Osteocyte (in vitro differentiated cells): ENCODE measurements around the gene ZCCHC4. TPM values are rescaled to one million over a fixed set of nuclear protein-coding genes. Genes with fewer than 3 reads are reported as not detected.

Experiments
- DNase-seq: peaks from one replicate; pipeline ENCODE4 v3.0.0; 2021; ENCODE audit warnings: mixed read lengths; ENCODE audit not compliant: unreplicated experiment; ENCODE audit errors: extremely low spot score
- H3K27ac Mint-ChIP-seq: one replicate; pipeline ENCODE4 v1.8.0; 2021; ENCODE audit warnings: mild to moderate bottlenecking, mixed read lengths; ENCODE audit not compliant: unreplicated experiment
- H3K27me3 Mint-ChIP-seq: one replicate; pipeline ENCODE4 v1.8.0; 2021; ENCODE audit warnings: mixed read lengths; ENCODE audit not compliant: unreplicated experiment
- H3K36me3 Mint-ChIP-seq: one replicate; pipeline ENCODE4 v1.8.0; 2021; ENCODE audit warnings: mixed read lengths; ENCODE audit not compliant: unreplicated experiment
- H3K4me1 Mint-ChIP-seq: one replicate; pipeline ENCODE4 v1.8.0; 2021; ENCODE audit warnings: mixed read lengths; ENCODE audit not compliant: unreplicated experiment
- H3K4me3 Mint-ChIP-seq: one replicate; pipeline ENCODE4 v1.8.0; 2021; ENCODE audit warnings: mild to moderate bottlenecking, moderate library complexity, mixed read lengths; ENCODE audit not compliant: unreplicated experiment
- H3K9me3 Mint-ChIP-seq: one replicate; pipeline ENCODE4 v1.8.0; 2021; ENCODE audit warnings: mixed read lengths; ENCODE audit not compliant: unreplicated experiment
- CTCF ChIP-seq: fragments of 200-600 bp; sonication (generic); IDR thresholded peaks from 2 replicates; pipeline ENCODE4 v1.5.0; 2021; ENCODE audit warnings: antibody characterized with exemption, mild to moderate bottlenecking, moderate library complexity
- total RNA-seq: library from RNA; stranded (reverse); gene quantifications from 2 replicates; pipeline ENCODE4 v1.2.1, GENCODE V29; 2021

Gene ZCCHC4
- total RNA-seq, 1 donor from 2014 or later, result 9.4 TPM

- TF ChIP-seq CTCF, result no peak
- peaks cover 18% of the 10 kb centered on the region for H3K9me3 Mint-ChIP-seq
- no peak overlapping the region for H3K27ac Mint-ChIP-seq
Measured at GRCh38 chr4:25290490-25291067, 22.0 kb upstream of the ZCCHC4 start.

DNA sequence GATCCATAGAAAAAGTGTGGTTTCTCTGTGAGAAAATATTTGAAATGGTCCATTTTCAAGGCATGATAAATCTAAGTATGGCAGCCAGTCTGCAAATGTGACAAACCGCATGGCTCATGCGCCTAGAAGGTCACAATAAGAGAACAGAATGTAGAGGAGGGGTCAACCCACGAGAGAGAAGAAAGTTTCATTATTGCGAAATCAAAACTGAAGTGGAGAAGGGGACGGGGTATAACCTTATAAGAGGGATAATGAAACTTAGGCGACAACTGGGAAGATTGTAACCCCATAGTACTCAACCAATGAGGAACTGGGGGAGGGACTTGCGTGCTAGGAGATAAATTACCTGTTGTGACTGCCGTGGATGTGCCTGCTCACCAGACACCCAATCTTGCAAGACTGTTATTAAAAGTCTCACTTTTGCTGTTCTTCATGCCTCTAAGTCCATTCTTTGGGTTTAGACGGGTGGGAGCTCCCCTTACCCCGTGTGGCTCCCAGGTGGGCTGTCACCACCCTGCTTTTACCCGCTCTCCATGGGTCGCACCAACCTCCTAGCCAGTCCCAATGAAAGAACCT lies 21.3 kb upstream of the ZCCHC4 start:
- no peak for DNase-seq
- Mint-ChIP-seq H3K36me3 (peaks cover 5% of the 10 kb centered on the region), H3K27ac (no peak overlapping the region), H3K4me3 (no peak overlapping the region), H3K4me1 (no peaks in the 10 kb centered on the region), H3K27me3 (peaks cover 9% of the 10 kb centered on the region), H3K9me3 (peaks cover 18% of the 10 kb centered on the region)
- no peak for TF ChIP-seq CTCF

More at GRCh38 chr4:25290490-25291067, 22.0 kb upstream of the ZCCHC4 start:
- peaks cover 5% of the 10 kb centered on the region for H3K36me3 Mint-ChIP-seq
- no peak overlapping the region for H3K4me3 Mint-ChIP-seq
- no peak for DNase-seq
- peaks cover 14% of the 10 kb centered on the region for H3K27me3 Mint-ChIP-seq
- H3K4me1 Mint-ChIP-seq, result no peaks in the 10 kb centered on the region

- Mint-ChIP-seq H3K27me3 (peaks cover 20% of the 10 kb centered on the region), H3K9me3 (no peaks in the 10 kb centered on the region), H3K27ac (no peak overlapping the region), H3K4me3 (no peak overlapping the region), H3K36me3 (no peaks in the 10 kb centered on the region), H3K4me1 (no peaks in the 10 kb centered on the region)
- no peak for TF ChIP-seq CTCF
- DNase-seq, result no peak
Measured at GRCh38 chr4:25297528-25298242, 14.9 kb upstream of the ZCCHC4 start.

- Mint-ChIP-seq H3K9me3 (no peaks in the 10 kb centered on the region), H3K4me1 (no peaks in the 10 kb centered on the region), H3K36me3 (no peaks in the 10 kb centered on the region), H3K27ac (no peak overlapping the region), H3K4me3 (no peak overlapping the region), H3K27me3 (peaks cover 19% of the 10 kb centered on the region)
- TF ChIP-seq CTCF, result no peak
- DNase-seq, result no peak
Measured at GRCh38 chr4:25299476-25300203, 12.9 kb upstream of the ZCCHC4 start.

DNA sequence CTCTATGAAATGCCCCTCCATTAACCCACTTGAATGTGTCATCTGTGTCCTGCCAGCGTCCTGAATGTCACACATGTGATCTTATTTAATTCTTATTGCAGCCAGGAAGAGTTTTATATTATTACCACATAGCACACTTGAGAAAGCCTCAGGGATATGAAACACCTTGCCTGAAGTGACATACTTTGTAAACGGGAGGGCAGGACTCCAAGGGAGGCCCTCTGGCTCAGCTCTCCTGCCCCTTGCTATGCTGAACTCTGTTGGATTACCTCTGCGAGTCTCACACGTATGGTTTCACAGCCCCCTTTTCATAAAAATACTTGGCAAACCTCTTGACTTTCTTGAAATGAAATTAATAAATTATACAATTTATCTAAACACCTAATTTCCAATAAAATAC lies 11.1 kb upstream of the ZCCHC4 start:
- Mint-ChIP-seq H3K27ac (no peak overlapping the region), H3K36me3 (no peaks in the 10 kb centered on the region), H3K27me3 (peaks cover 19% of the 10 kb centered on the region), H3K4me3 (no peak overlapping the region), H3K9me3 (no peaks in the 10 kb centered on the region), H3K4me1 (no peaks in the 10 kb centered on the region)
- TF ChIP-seq CTCF, result no peak
- DNase-seq, result no peak
